Measurements from ENCODE around the gene SLC25A13.
"Not testable (repeated sequence)": the region's sequence is repeated elsewhere in the genome, so short reads cannot be mapped to it uniquely, and the experiment has no call there.

The SLC25A13 gene

DNA sequence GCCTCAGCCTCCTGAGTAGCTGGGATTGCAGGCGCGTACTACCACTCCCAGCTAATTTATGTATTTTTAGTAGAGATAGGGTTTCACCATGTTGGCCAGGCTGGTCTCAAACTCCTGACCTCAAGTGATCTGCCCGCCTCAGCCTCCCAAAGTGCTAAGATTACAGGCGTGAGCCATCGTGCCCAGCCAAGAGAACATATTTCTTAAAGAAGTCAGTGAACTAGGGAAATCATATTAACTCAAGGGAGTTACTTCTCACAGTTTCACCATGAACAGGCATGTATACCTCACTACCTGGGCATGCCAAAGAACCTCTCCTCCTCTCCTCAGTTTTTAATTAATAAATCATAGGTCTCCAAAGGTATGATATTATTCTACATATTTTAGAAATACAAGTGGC, 24.5 kb downstream of the SLC25A13 start:
- H3K9me3 Mint-ChIP-seq, H3K27me3 Mint-ChIP-seq, H3K27ac Mint-ChIP-seq, H3K4me3 Mint-ChIP-seq: not testable (repeated sequence)
- Mint-ChIP-seq H3K4me1 (ENCODE audit: low read depth) (peaks cover 14% of the 10 kb centered on the region), H3K36me3 (ENCODE audit: low read depth) (peaks cover 26% of the 10 kb centered on the region)

DNA sequence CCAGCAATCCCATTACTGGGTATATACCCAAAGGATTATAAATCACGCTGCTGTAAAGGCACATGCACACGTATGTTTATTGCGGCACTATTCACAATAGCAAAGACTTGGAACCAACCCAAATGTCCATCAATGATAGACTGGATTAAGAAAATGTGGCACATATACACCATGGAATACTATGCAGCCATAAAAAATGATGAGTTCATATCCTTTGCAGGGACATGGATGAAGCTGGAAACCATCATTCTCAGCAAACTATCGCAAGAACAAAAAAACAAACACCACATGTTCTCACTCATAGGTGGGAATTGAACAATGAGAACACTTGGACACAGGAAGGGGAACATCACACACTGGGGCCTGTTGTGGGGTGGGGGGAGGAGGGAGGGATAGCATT, 28.0 kb downstream of the SLC25A13 start:
- not testable (repeated sequence) for H3K4me3 Mint-ChIP-seq, H3K9me3 Mint-ChIP-seq, H3K27ac Mint-ChIP-seq, H3K27me3 Mint-ChIP-seq
- peaks cover 22% of the 10 kb centered on the region for H3K4me1 Mint-ChIP-seq (ENCODE audit: low read depth)
- peaks cover 55% of the 10 kb centered on the region for H3K36me3 Mint-ChIP-seq (ENCODE audit: low read depth)

DNA sequence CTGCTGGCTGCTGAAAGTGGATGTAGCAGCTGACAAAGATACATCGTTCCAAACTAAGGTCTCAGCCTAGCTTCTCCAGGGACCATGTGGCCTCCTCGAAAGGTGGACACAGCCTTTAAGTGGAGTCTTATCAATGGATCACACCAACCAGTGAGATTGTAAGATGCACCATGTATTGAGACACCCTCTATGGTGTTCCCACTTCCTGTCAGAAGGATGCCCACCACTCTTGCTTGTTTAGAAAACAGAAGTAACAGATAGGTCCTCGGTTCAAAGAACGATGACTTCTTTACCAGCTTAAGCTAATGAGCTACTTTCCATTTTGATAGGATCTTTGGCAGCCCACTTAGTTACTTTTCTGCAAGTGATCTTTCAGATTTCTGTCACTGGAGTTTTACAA, 34.3 kb downstream of the SLC25A13 start:
- Mint-ChIP-seq H3K36me3 (ENCODE audit: low read depth) (peaks cover 54% of the 10 kb centered on the region), H3K4me1 (ENCODE audit: low read depth) (peaks cover 62% of the 10 kb centered on the region), H3K4me3 (no peak overlapping the region), H3K9me3 (peaks cover 15% of the 10 kb centered on the region), H3K27ac (no peak overlapping the region), H3K27me3 (no peaks in the 10 kb centered on the region)

DNA sequence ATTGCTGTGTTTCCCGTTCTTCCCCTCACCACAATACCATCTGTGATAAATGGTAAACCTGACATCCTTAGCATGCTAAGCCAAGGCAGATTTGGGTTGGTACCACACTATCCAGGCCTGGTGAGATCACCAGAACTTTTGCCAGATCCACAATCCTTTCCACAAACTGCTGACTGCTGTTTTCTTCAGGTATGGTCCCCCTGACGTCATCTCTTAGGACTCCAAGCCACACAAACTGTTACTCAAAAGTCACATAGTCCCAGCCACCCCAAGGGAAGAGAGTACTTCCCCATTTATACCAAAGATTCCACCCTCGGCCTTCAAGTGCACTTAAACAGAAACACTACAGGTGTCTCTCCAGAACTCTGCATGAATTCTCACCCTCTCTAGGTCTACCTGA, 34.8 kb downstream of the SLC25A13 start:
- Mint-ChIP-seq H3K9me3 (peaks cover 15% of the 10 kb centered on the region), H3K4me3 (no peak overlapping the region), H3K27me3 (no peaks in the 10 kb centered on the region), H3K4me1 (ENCODE audit: low read depth) (peaks cover 62% of the 10 kb centered on the region), H3K36me3 (ENCODE audit: low read depth) (peaks cover 50% of the 10 kb centered on the region), H3K27ac (no peak overlapping the region)

DNA sequence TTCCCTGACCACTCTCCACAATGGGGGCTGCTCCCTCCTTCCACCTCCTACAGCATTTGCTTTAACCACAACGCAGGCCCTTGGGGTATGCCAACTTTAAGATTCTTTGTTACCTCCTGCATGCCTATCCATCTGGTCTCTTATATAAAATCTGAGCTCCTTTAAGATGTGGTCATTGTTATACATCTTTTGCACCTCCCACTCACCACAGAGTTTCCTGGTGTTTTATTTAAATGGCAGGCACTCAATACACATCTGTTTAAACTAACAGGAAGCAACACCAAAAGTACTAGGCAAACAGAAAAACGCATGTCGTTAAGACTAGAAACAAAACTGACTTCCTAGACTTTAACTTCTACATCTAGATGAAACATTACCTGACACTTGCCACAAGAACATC, 36.3 kb downstream of the SLC25A13 start:
- H3K36me3 Mint-ChIP-seq (ENCODE audit: low read depth): peaks cover 35% of the 10 kb centered on the region
- peak overlapping the region; percentile 55 for H3K4me3 Mint-ChIP-seq
- H3K27me3 Mint-ChIP-seq: no peaks in the 10 kb centered on the region

DNA sequence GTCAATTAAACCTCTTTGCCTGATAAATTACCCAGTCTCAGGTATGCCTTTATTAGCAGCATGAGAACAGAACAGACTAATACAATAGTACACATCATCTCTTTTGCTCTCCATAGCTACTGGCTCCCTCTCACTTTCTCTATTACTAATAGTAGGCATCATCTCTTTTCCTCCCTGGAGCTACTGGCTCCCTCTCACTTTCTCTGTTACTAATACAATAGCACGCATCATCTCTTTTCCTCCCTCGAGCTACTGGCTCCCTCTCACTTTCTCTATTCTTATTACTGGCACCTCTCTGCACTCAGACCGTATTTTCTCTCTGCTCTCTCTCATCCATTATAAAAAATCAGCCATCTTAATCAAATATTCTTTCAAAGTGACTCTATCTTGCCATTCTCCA, 37.1 kb downstream of the SLC25A13 start:
- H3K4me3 Mint-ChIP-seq: peak overlapping the region; percentile 55

More for the DNA sequence above, 36.3 kb downstream of the SLC25A13 start:
- Mint-ChIP-seq H3K4me1 (ENCODE audit: low read depth) (peaks cover 54% of the 10 kb centered on the region), H3K9me3 (peaks cover 15% of the 10 kb centered on the region), H3K27ac (peak overlapping the region; percentile 85)

DNA sequence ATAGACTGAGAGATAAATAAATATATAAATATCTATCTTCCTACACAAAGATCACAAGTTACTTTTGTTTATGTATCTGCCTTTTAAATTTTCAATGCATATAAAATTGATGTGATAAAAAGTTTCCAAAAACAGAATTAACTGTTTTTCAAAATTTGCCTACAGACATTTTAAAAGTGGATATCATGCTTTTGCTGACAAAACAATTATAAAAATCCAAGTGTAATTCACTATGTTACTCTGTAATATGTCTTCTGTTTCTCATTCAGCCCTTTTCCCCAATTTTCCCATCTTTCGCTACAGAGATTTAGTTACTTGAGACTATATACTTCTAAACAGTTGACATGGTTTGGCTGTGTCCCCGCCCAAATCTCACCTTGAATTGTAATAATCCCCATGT, 37.7 kb downstream of the SLC25A13 start:
- peaks cover 13% of the 10 kb centered on the region for H3K9me3 Mint-ChIP-seq
- peaks cover 44% of the 10 kb centered on the region for H3K4me1 Mint-ChIP-seq (ENCODE audit: low read depth)
- peaks cover 31% of the 10 kb centered on the region for H3K36me3 Mint-ChIP-seq (ENCODE audit: low read depth)
- H3K27me3 Mint-ChIP-seq: no peaks in the 10 kb centered on the region
- H3K27ac Mint-ChIP-seq: peak overlapping the region; percentile 85
- H3K4me3 Mint-ChIP-seq: no peak overlapping the region

More for the DNA sequence above, 37.1 kb downstream of the SLC25A13 start:
- peaks cover 34% of the 10 kb centered on the region for H3K36me3 Mint-ChIP-seq (ENCODE audit: low read depth)
- H3K27ac Mint-ChIP-seq: peak overlapping the region; percentile 85
- peaks cover 47% of the 10 kb centered on the region for H3K4me1 Mint-ChIP-seq (ENCODE audit: low read depth)
- H3K27me3 Mint-ChIP-seq: no peaks in the 10 kb centered on the region
- H3K9me3 Mint-ChIP-seq: peaks cover 17% of the 10 kb centered on the region

DNA sequence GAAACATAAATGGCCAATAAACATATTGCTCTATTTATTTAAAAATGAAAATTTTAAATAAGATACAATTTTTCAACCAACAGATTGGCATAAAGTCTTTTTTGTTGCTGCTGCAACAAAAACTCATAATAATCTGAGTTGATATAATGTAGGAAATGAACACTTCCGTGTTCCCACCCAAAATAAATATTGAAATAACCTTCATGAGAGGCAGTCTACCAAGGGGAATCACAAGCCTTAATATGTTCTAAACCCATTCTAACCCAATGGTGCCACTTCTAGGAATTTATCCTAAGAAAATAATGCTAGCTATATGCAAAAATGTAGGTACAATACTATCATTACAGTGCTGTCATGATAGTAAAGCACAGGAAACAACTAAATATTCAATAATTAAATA, 39.1 kb downstream of the SLC25A13 start:
- Mint-ChIP-seq H3K36me3 (ENCODE audit: low read depth) (peaks cover 29% of the 10 kb centered on the region), H3K9me3 (peaks cover 13% of the 10 kb centered on the region), H3K4me3 (no peak overlapping the region), H3K4me1 (ENCODE audit: low read depth) (peaks cover 43% of the 10 kb centered on the region), H3K27ac (no peak overlapping the region), H3K27me3 (no peaks in the 10 kb centered on the region)

DNA sequence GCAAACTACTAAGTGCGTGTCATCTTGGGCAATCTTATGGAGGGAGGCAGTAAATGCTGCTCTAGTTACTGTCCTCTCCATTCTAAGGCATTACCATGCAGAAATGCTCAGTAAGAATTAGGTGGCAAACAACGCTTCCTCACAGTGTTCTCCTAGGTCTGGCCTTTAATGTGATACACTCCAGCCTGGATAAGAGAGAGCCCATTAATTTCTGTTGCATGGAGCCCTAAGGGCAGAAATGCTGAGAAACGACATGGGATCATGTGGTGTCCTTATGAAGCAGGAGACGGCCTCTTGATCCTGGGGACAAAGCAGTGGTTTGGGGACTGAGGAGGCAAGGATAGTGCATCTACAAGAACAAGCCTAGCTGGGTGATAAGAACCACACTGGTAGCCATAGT, 44.0 kb downstream of the SLC25A13 start:
- peaks cover 11% of the 10 kb centered on the region for H3K4me1 Mint-ChIP-seq (ENCODE audit: low read depth)
- no peak overlapping the region for H3K27ac Mint-ChIP-seq
- H3K4me3 Mint-ChIP-seq: no peak overlapping the region
- peaks cover 4% of the 10 kb centered on the region for H3K9me3 Mint-ChIP-seq
- no peaks in the 10 kb centered on the region for H3K27me3 Mint-ChIP-seq
- H3K36me3 Mint-ChIP-seq (ENCODE audit: low read depth): peaks cover 38% of the 10 kb centered on the region

DNA sequence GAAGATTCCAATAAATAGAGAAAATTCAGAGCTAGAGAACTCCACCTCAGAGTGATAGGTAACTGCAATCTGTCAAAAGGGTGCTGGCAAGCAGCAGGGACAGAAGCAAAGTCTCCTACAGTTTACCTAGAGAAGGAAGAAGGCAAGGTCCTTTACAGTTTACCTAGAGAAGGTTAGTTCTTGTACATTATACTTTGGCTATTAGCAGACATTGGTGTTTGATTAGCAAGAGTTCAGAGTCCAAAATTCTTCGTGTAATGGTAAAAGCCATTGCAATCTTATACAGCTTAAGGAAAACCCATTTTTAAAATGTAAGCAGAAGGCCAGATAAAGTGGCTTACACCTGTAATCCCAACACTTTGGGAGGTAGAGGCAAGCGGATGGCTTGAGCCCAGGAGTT, 45.9 kb downstream of the SLC25A13 start:
- Mint-ChIP-seq H3K9me3 (peaks cover 4% of the 10 kb centered on the region), H3K27ac (no peak overlapping the region), H3K4me3 (no peak overlapping the region), H3K27me3 (no peaks in the 10 kb centered on the region), H3K4me1 (ENCODE audit: low read depth) (peaks cover 11% of the 10 kb centered on the region), H3K36me3 (ENCODE audit: low read depth) (peaks cover 49% of the 10 kb centered on the region)

DNA sequence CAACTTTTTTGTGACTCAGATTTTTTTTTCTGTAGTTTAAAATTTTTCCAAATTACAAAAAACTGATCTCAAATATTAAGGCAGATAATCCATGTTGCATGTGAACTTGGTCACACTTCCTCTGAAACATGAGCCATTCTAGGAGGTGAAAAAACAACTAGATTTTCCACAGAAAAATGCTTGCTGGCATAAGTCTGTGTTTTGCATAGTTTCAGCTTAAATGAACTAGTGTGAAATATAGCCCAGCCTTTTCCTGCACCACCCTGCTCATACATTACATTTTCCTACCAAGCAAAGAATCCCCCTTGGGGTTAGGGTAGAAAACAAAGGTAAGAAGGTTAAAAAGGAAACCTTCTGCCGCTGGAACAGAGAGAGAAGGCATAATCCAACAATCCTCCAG, 48.2 kb downstream of the SLC25A13 start:
- no peak overlapping the region for H3K4me3 Mint-ChIP-seq
- H3K36me3 Mint-ChIP-seq (ENCODE audit: low read depth): peaks cover 54% of the 10 kb centered on the region
- no peaks in the 10 kb centered on the region for H3K27me3 Mint-ChIP-seq

DNA sequence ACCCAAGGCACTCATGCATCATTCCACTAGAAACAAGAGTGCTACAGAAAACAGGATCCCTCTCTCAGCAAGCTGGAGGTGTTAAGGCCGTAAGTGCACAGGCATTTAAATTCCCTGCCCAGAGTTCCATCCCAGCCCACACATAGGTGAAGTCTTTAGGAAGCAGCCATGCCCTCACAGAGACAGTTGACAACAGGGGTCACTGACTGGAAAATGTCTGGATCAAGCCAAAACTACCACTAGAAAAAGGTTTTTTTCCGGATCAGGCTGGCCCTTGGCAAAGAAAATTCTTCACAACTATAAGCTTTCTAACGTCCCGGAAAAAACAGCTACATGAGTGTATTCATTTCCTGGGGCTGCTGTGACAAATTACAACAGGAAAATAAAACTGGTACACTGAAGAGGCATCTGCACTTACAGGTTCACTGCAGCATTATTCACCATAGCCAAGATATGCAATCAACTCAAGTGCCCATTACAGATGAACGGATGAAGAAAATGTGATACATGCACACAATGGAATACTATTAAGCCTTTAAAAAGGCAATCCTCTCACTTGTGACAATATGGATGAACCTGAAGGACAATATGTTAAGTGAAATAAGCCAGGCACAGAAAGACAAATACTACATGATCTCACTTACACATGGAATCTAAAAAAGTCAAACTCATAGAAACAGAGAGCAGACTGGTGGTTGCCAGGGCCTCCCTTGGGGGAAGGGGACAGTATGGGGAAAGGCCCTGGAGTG, 52.5 kb downstream of the SLC25A13 start:
- H3K27me3 Mint-ChIP-seq: no peaks in the 10 kb centered on the region
- no peaks in the 10 kb centered on the region for H3K9me3 Mint-ChIP-seq
- H3K4me3 Mint-ChIP-seq: no peak overlapping the region
- H3K36me3 Mint-ChIP-seq (ENCODE audit: low read depth): peaks cover 57% of the 10 kb centered on the region
- H3K27ac Mint-ChIP-seq: no peak overlapping the region
- H3K4me1 Mint-ChIP-seq (ENCODE audit: low read depth): peaks cover 6% of the 10 kb centered on the region

More for the DNA sequence above, 48.2 kb downstream of the SLC25A13 start:
- no peak overlapping the region for H3K27ac Mint-ChIP-seq
- H3K9me3 Mint-ChIP-seq: no peaks in the 10 kb centered on the region
- peaks cover 6% of the 10 kb centered on the region for H3K4me1 Mint-ChIP-seq (ENCODE audit: low read depth)

DNA sequence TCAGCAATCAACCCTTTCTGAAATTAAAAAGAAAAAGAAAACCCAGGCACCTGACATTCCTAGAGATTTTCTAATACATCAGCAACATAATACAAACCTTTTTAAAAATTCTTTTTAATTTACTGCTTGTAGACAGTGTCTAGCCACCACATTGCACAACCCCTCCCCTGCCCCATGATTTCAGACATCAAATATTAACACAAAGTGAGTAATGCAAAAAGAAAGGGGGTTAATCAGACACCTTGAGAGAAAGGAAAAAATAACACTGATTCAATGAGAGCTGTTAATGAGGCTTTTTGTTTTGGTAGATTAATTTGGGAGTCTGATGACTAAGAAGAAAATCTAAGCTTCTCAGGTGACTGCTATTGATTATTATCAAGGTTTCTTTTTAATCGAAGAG, 55.3 kb downstream of the SLC25A13 start:
- no peaks in the 10 kb centered on the region for H3K27me3 Mint-ChIP-seq
- no peak overlapping the region for H3K4me3 Mint-ChIP-seq
- H3K27ac Mint-ChIP-seq: no peak overlapping the region
- peaks cover 48% of the 10 kb centered on the region for H3K36me3 Mint-ChIP-seq (ENCODE audit: low read depth)
- no peaks in the 10 kb centered on the region for H3K9me3 Mint-ChIP-seq
- H3K4me1 Mint-ChIP-seq (ENCODE audit: low read depth): no peaks in the 10 kb centered on the region

DNA sequence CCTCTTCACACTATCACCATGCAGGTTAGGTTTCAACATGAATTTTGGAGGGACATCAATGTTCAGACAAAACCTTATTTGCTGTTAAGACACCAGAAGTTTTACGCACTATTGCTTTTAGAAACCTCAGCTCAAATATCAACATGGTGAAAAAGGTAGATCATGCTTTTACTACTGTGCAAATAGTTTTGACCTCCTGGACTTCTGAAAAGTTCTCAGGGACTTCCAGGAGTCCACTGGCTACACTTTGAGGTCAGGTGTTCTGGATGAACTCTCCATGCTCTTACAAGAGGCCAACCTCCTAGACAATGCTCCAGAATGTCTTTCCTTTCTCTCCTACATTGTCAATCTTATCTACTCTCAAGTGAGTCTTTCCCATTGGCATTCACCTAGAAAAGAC, 55.9 kb downstream of the SLC25A13 start:
- Mint-ChIP-seq H3K4me1 (ENCODE audit: low read depth) (no peaks in the 10 kb centered on the region), H3K9me3 (no peaks in the 10 kb centered on the region), H3K27me3 (no peaks in the 10 kb centered on the region), H3K36me3 (ENCODE audit: low read depth) (peaks cover 46% of the 10 kb centered on the region), H3K4me3 (no peak overlapping the region), H3K27ac (no peak overlapping the region)

DNA sequence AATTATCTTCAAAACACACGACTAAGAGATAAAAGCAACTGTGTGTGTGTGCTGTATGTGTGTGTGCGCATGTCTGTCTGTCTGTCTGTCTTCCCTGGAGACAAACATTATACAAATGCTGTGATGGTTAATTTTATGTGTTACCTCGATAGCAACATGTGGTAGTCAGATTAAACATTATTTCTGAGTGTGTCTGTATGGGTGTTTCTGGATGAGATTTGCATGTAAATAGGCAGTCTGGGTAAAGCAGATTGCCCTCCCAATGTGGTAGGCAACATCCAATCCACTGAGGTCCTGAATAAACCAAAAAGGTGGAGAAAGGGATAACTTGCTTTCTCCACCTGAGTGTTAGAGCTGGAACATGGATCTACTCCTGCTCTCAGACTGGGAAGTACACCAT, 67.9 kb downstream of the SLC25A13 start:
- H3K36me3 Mint-ChIP-seq (ENCODE audit: low read depth): peaks cover 49% of the 10 kb centered on the region
- H3K4me3 Mint-ChIP-seq: no peak overlapping the region
- H3K27me3 Mint-ChIP-seq: no peaks in the 10 kb centered on the region
- peaks cover 9% of the 10 kb centered on the region for H3K4me1 Mint-ChIP-seq (ENCODE audit: low read depth)
- peaks cover 25% of the 10 kb centered on the region for H3K9me3 Mint-ChIP-seq
- no peak overlapping the region for H3K27ac Mint-ChIP-seq

DNA sequence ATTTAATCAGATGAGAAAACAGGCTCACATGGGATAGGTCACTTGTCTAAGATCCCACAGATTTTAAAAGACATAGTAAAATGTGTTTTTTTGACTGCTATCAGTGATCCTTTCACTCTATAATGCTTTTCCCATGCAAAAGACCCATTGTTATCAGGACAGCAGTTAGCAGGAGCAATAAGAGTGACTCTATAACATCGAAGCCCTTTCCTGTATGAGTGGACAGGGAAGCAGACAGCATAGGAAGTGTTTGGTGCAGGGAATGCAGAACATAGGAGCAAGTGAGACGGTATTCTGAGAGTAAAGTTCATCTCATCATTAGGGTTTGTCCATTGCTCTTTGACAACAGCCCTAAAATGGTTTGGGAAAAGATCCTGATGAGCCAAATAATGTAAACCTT, 68.5 kb downstream of the SLC25A13 start:
- H3K36me3 Mint-ChIP-seq (ENCODE audit: low read depth): peaks cover 44% of the 10 kb centered on the region
- H3K9me3 Mint-ChIP-seq: peaks cover 24% of the 10 kb centered on the region
- no peak overlapping the region for H3K4me3 Mint-ChIP-seq
- peaks cover 9% of the 10 kb centered on the region for H3K4me1 Mint-ChIP-seq (ENCODE audit: low read depth)
- H3K27me3 Mint-ChIP-seq: no peaks in the 10 kb centered on the region
- H3K27ac Mint-ChIP-seq: no peak overlapping the region

Measured in stimulated activated naive CD8-positive, alpha-beta T cell treated with anti-CD3 and anti-CD28 coated beads, Interleukin-15, Interleukin-2, amounts not matched to agents 100 ng/mL and 50 ng/mL, for 24 hours (primary cell).